ENCODE results near the gene PRSS38. TPM values are rescaled to one million over a fixed set of nuclear protein-coding genes. Genes with fewer than 3 reads are reported as not detected.

PRSS38 gene
- total RNA-seq, 1 experiment from 2014 or later, result not detected

- intact Hi-C loops (cut with micrococcal nuclease), result loop anchor here (5.0 kb wide), 1 partner anchor 159 kb away; the partner anchor contains the start of gene WNT9A
- no peaks in the 10 kb centered on the region for H3K9me2 ChIP-seq (ENCODE audit: insufficient read depth)
- ChIA-PET CTCF (interaction anchor here (1.1 kb wide), 1 partner anchor 158 kb away, joined by 5 read pairs; no protein-coding TSS in a partner anchor), RAD21 (ENCODE audit: low non-redundant PET in 1 of 2, low total read pairs in 2 of 2, uncharacterized antibody in 2 of 2, unreplicated experiment in 2 of 2) (interaction anchor here in 1 of 2 experiments (0.6 kb wide), 1 partner anchor 984 kb away, joined by 8 read pairs; no protein-coding TSS in a partner anchor), POLR2A (no interaction called here)
- no peak for TF ChIP-seq CBX3 (IDR thresholded peaks at IDR 0.05; ENCODE audit: low read depth)
- peak; percentile 38; the same call in 1 of the 2 replicates for TF ChIP-seq SP1 (IDR thresholded peaks at IDR 0.05; ENCODE audit: low read depth)
- no peak for TF ChIP-seq SIN3A (IDR thresholded peaks at IDR 0.05; ENCODE audit: low read depth)
- TF ChIP-seq POLR2AphosphoS5 (IDR thresholded peaks at IDR 0.05; ENCODE audit: low read depth, low read length), result peak; percentile 71
- TF ChIP-seq ATF3 (IDR thresholded peaks at IDR 0.05), result no peak
- TF ChIP-seq CTCF (IDR thresholded peaks at IDR 0.05 in 2 of 3, conservative IDR thresholded peaks at IDR 0.05 in 1 of 3; ENCODE audit: borderline replicate concordance in 1 of 3, insufficient read depth in 1 of 3, low read depth in 2 of 3, low read length in 2 of 3), result no peak
- no peak for TF ChIP-seq JUND (IDR thresholded peaks at IDR 0.05)
- TF ChIP-seq REST (IDR thresholded peaks at IDR 0.05; ENCODE audit: low read depth), result no peak
- no peak for TF ChIP-seq EZH2 (IDR thresholded peaks at IDR 0.05)
- TF ChIP-seq ELF1 (IDR thresholded peaks at IDR 0.05; ENCODE audit: borderline replicate concordance, low read depth), result no peak
- no peak for TF ChIP-seq EZH2phosphoT487 (IDR thresholded peaks at IDR 0.05; ENCODE audit: borderline replicate concordance)
- TF ChIP-seq FOSL1 (IDR thresholded peaks at IDR 0.05; ENCODE audit: low read depth), result no peak
- TF ChIP-seq EGR1 (IDR thresholded peaks at IDR 0.05; ENCODE audit: low read depth), result 0 out of 2 replicates have a peak, but pooled peaks have one; percentile 31
- TF ChIP-seq TCF7L2 (IDR thresholded peaks at IDR 0.05; ENCODE audit: borderline replicate concordance, extremely low read depth, insufficient read depth, insufficient read length), result no peak
- no peak for TF ChIP-seq MAX (IDR thresholded peaks at IDR 0.05)
- TF ChIP-seq POLR2A (IDR thresholded peaks at IDR 0.05; ENCODE audit: borderline replicate concordance, extremely low read depth, insufficient read depth, insufficient read length), result no peak
- no peak overlapping the region for H2AFZ ChIP-seq (ENCODE audit: low read depth, low read length, poor library complexity, severe bottlenecking)
- peak overlapping the region; percentile 20; the same call in 1 of the 2 replicates for H3K27ac ChIP-seq (ENCODE audit: low read depth, low read length)
- H3K4me3 ChIP-seq (replicated peaks in 1 of 2; ENCODE audit: low read depth in 1 of 2, low read length in 2 of 2), result peak overlapping the region; percentile 66 to 79
- H3K79me2 ChIP-seq (ENCODE audit: insufficient read depth, low read length), result no peaks in the 10 kb centered on the region
- peak overlapping the region; percentile 73 for H3K9ac ChIP-seq (ENCODE audit: low read length)
- no peaks in the 10 kb centered on the region for H3K9me3 ChIP-seq (ENCODE audit: control insufficient read depth in 1 of 2, insufficient read depth in 1 of 2, low read depth in 1 of 2, low read length in 2 of 2)
- peak; percentile 38 for DNase-seq (ENCODE audit: low read depth, low spot score)
- no peaks in the 10 kb centered on the region for H4K20me1 ChIP-seq (ENCODE audit: insufficient read depth)
- TSS peak; percentile 34 for BruUV-seq (replicated peaks)
- peak overlapping the region; percentile 98 for H3K4me2 ChIP-seq (ENCODE audit: low read length)
- no peaks in the 10 kb centered on the region for H3K36me3 ChIP-seq (ENCODE audit: control insufficient read depth in 1 of 2, insufficient read depth in 2 of 2, low read length in 2 of 2)
- ATAC-seq, result peak; percentile 85
- no peaks in the 10 kb centered on the region for H3K27me3 ChIP-seq (ENCODE audit: insufficient read depth, low read length)
- H3K4me1 ChIP-seq (ENCODE audit: control insufficient read depth in 1 of 2, insufficient read depth in 2 of 2, low read length in 2 of 2), result peaks cover 6 to 18% of the 10 kb centered on the region in 2 experiments
These were observed 27.0 kb upstream of the PRSS38 start for GRCh38 chr1:227788271-227789083.
